H1 (cell line): ENCODE measurements around the gene GREB1. TPM values are rescaled to one million over a fixed set of nuclear protein-coding genes. Genes with fewer than 3 reads are reported as not detected.

Experiments used
- CTCF ChIA-PET: fragments of 300-600 bp; sonication (Branson Sonifier 250); formaldehyde crosslinking; loops from one replicate; lab custom pipeline; 2021; ENCODE audit not compliant: partially characterized antibody; lab: Charles Lee
- POLR2A ChIA-PET: fragments of 300-600 bp; sonication (Branson Sonifier 250); formaldehyde crosslinking; loops from one replicate; lab custom pipeline; 2021; ENCODE audit warnings: inconsistent platforms; ENCODE audit not compliant: partially characterized antibody; lab: Charles Lee
- DNase-seq, 2 experiments: peaks; one replicate each; pipeline versions ENCODE4 v3.0.0 to v3.0.0-alpha.2; 2010 to 2022; ENCODE audit warnings: low spot score in 2 of 2, low read depth in 1 of 2, mixed read lengths in 1 of 2
- FAIRE-seq: peaks from 2 replicates; lab custom pipeline; 2011; peaks lifted over from hg19 to GRCh38; lab: Jason Lieb, UNC
- H2AFZ ChIP-seq: 2 replicates; pipeline ENCODE4 v1.8.1; 2012; ENCODE audit warnings: low read length, inconsistent platforms
- H2AK5ac ChIP-seq: 2 replicates; pipeline ENCODE4 v1.6.1; 2013; ENCODE audit warnings: low read depth, low read length
- H2BK120ac ChIP-seq: replicated peaks from 2 replicates; pipeline ENCODE3; 2013; ENCODE audit warnings: low read depth, low read length, inconsistent platforms
- H2BK12ac ChIP-seq: 2 replicates; pipeline ENCODE4 v1.6.1; 2013; ENCODE audit warnings: low read depth, low read length
- H2BK15ac ChIP-seq: 2 replicates; pipeline ENCODE4 v1.6.1; 2013; ENCODE audit warnings: low read length
- H2BK20ac ChIP-seq: 2 replicates; pipeline ENCODE4 v1.6.1; 2013; ENCODE audit warnings: low read length
- H2BK5ac ChIP-seq: 2 replicates; pipeline ENCODE4 v1.6.1; 2013; ENCODE audit warnings: low read depth, low read length
- H3K14ac ChIP-seq: 2 replicates; pipeline ENCODE4 v1.6.1; 2013; ENCODE audit warnings: inconsistent platforms; ENCODE audit not compliant: insufficient read length
- H3K18ac ChIP-seq: 2 replicates; pipeline ENCODE4 v1.6.1; 2013; ENCODE audit warnings: low read length; ENCODE audit errors: extremely low read depth
- H3K23ac ChIP-seq: 2 replicates; pipeline ENCODE4 v1.6.1; 2013; ENCODE audit warnings: inconsistent platforms; ENCODE audit not compliant: insufficient read length
- H3K23me2 ChIP-seq: 2 replicates; pipeline ENCODE4 v1.6.1; 2013; ENCODE audit warnings: low read depth, low read length
- H3K27ac ChIP-seq: 2 replicates; pipeline ENCODE4 v1.6.1; 2011; ENCODE audit warnings: low read depth, low read length, inconsistent platforms
- H3K27me3 ChIP-seq, 4 experiments: replicated peaks in 1 of 4; 1 replicate in 1 of 4; 2 replicates in 3 of 4; pipeline versions ENCODE4 v1.6.1 to v1.8.1; 2011 to 2013; ENCODE audit warnings: low read length in 3 of 4, mild to moderate bottlenecking in 3 of 4, inconsistent platforms in 2 of 4, mixed read lengths in 2 of 4, moderate library complexity in 1 of 4; ENCODE audit not compliant: control insufficient read depth in 3 of 4, insufficient read depth in 3 of 4; ENCODE audit errors: extremely low read depth in 1 of 4
- H3K36me3 ChIP-seq, 4 experiments: 2 replicates each; pipeline versions ENCODE4 v1.6.1 to v1.8.1; 2011 to 2013; ENCODE audit warnings: mild to moderate bottlenecking in 4 of 4, low read length in 3 of 4, moderate library complexity in 2 of 4, control low read depth in 1 of 4, inconsistent platforms in 1 of 4; ENCODE audit not compliant: insufficient read depth in 4 of 4, control insufficient read depth in 2 of 4
- H3K4ac ChIP-seq: replicated peaks from 2 replicates; pipeline ENCODE3; 2013; ENCODE audit warnings: low read length, low read depth, mixed read lengths, inconsistent platforms; ENCODE audit not compliant: insufficient read length
- H3K4me1 ChIP-seq, 4 experiments: replicated peaks in 1 of 4; 1 replicate in 1 of 4; 2 replicates in 3 of 4; pipeline versions ENCODE4 v1.6.1 to v1.8.1; 2011 to 2013; ENCODE audit warnings: low read length in 3 of 4, inconsistent platforms in 2 of 4, mixed read lengths in 1 of 4; ENCODE audit not compliant: insufficient read depth in 4 of 4, control insufficient read depth in 3 of 4
- H3K4me2 ChIP-seq, 2 experiments: 2 replicates each; pipeline versions ENCODE4 v1.6.1 to v1.8.1; 2011 to 2013; ENCODE audit warnings: low read depth in 2 of 2, low read length in 2 of 2, control low read depth in 1 of 2, inconsistent platforms in 1 of 2, mild to moderate bottlenecking in 1 of 2; ENCODE audit not compliant: insufficient read depth in 1 of 2
- H3K4me3 ChIP-seq, 4 experiments: fragments of 200-600, 300-600 bp in 1 of 4; sonication (generic), shearing (Covaris generic), sonication (Bioruptor Twin) in 1 of 4; 2 replicates each; pipeline versions ENCODE4 v1.5.1 to v1.8.1; 2011 to 2016; ENCODE audit warnings: low read length in 4 of 4, low read depth in 3 of 4, control low read depth in 2 of 4, inconsistent platforms in 2 of 4, mild to moderate bottlenecking in 2 of 4, mixed read lengths in 1 of 4, moderate library complexity in 1 of 4; ENCODE audit not compliant: insufficient read depth in 2 of 4; ENCODE audit errors: extremely low read depth in 1 of 4
- H3K56ac ChIP-seq: replicated peaks from 2 replicates; pipeline ENCODE3; 2013; ENCODE audit warnings: low read depth, mild to moderate bottlenecking, mixed read lengths, low read length, inconsistent platforms; ENCODE audit not compliant: insufficient read length
- H3K79me1 ChIP-seq: 2 replicates; pipeline ENCODE4 v1.6.1; 2013; ENCODE audit warnings: low read depth, low read length, control low read depth
- H3K79me2 ChIP-seq, 2 experiments: 2 replicates each; pipeline versions ENCODE4 v1.6.1 to v1.8.1; 2012 to 2013; ENCODE audit warnings: low read length in 2 of 2, mild to moderate bottlenecking in 2 of 2, inconsistent platforms in 1 of 2; ENCODE audit not compliant: insufficient read depth in 2 of 2, control insufficient read depth in 1 of 2
- H3K9ac ChIP-seq, 4 experiments: replicated peaks in 1 of 4; 1 replicate in 1 of 4; 2 replicates in 3 of 4; pipeline versions ENCODE4 v1.6.1 to v1.8.1; 2011 to 2013; ENCODE audit warnings: low read depth in 3 of 4, low read length in 3 of 4, control low read depth in 2 of 4, mild to moderate bottlenecking in 2 of 4, moderate library complexity in 2 of 4, inconsistent platforms in 1 of 4; ENCODE audit errors: extremely low read depth in 1 of 4
- H3K9me3 ChIP-seq, 2 experiments: 2 replicates each; pipeline versions ENCODE4 v1.6.1 to v1.8.1; 2012 to 2013; ENCODE audit warnings: mild to moderate bottlenecking in 2 of 2, moderate library complexity in 2 of 2, control low read depth in 1 of 2, inconsistent platforms in 1 of 2, low read depth in 1 of 2, low read length in 1 of 2, mixed read lengths in 1 of 2; ENCODE audit not compliant: insufficient read depth in 2 of 2
- H4K20me1 ChIP-seq, 2 experiments: replicated peaks in 1 of 2; 2 replicates each; pipeline versions ENCODE3 to v1.8.1; 2011 to 2013; ENCODE audit warnings: inconsistent platforms in 2 of 2, low read length in 2 of 2, mild to moderate bottlenecking in 1 of 2; ENCODE audit not compliant: insufficient read depth in 2 of 2, control insufficient read depth in 1 of 2
- H4K5ac ChIP-seq: 2 replicates; pipeline ENCODE4 v1.6.1; 2013; ENCODE audit warnings: low read length, low read depth, mixed read lengths, inconsistent platforms; ENCODE audit not compliant: insufficient read length
- H4K8ac ChIP-seq: 2 replicates; pipeline ENCODE4 v1.8.0; 2013; ENCODE audit warnings: mild to moderate bottlenecking, moderate library complexity, low read length, inconsistent platforms; ENCODE audit not compliant: insufficient read depth; ENCODE audit errors: extremely low read depth
- H4K91ac ChIP-seq: replicated peaks from 2 replicates; pipeline ENCODE3; 2013; ENCODE audit warnings: low read length, mixed read lengths, inconsistent platforms; ENCODE audit not compliant: insufficient read length
- ATF3 ChIP-seq: IDR thresholded peaks from 2 replicates; pipeline ENCODE4 v1.6.1; 2011; ENCODE audit warnings: low read depth, mild to moderate bottlenecking, low read length; ENCODE audit not compliant: insufficient read depth
- BACH1 ChIP-seq: IDR thresholded peaks from 2 replicates; pipeline ENCODE4 v1.6.1; 2012; ENCODE audit warnings: low read length, improper control_type of control experiment
- BRCA1 ChIP-seq: IDR thresholded peaks from 2 replicates; pipeline ENCODE4 v1.6.1; 2012; ENCODE audit warnings: low read depth, low read length, improper control_type of control experiment
- E2F6 ChIP-seq: IDR thresholded peaks from 2 replicates; pipeline ENCODE4 v1.6.1; 2012; ENCODE audit warnings: inconsistent platforms
- EGR1 ChIP-seq: IDR thresholded peaks from 2 replicates; pipeline ENCODE4 v1.6.1; 2011; ENCODE audit warnings: low read depth, low read length, borderline replicate concordance
- NANOG ChIP-seq: IDR thresholded peaks from 2 replicates; pipeline ENCODE4 v1.6.1; 2011; ENCODE audit warnings: low read length, low read depth, mild to moderate bottlenecking, inconsistent platforms; ENCODE audit not compliant: insufficient read depth, poor library complexity, severe bottlenecking
- POLR2AphosphoS5 ChIP-seq: IDR thresholded peaks from 2 replicates; pipeline ENCODE4 v1.6.1; 2011; ENCODE audit warnings: low read depth, low read length
- RNF2 ChIP-seq: fragments of 200-900, 300-1000 bp; sonication (generic); IDR thresholded peaks from 2 replicates; pipeline ENCODE4 v1.7.1; 2016; ENCODE audit warnings: borderline replicate concordance, low read depth, mild to moderate bottlenecking, antibody characterized with exemption, low read length; ENCODE audit not compliant: poor library complexity, severe bottlenecking; ENCODE audit errors: missing control alignments
- RXRA ChIP-seq: IDR thresholded peaks from 2 replicates; pipeline ENCODE4 v1.6.1; 2011; ENCODE audit warnings: low read depth, mild to moderate bottlenecking, low read length, moderate library complexity; ENCODE audit not compliant: insufficient read depth
- SIX5 ChIP-seq: IDR thresholded peaks from 2 replicates; pipeline ENCODE4 v1.6.1; 2011; ENCODE audit warnings: mild to moderate bottlenecking, low read depth, low read length
- SP1 ChIP-seq: IDR thresholded peaks from 2 replicates; pipeline ENCODE4 v1.6.1; 2011; ENCODE audit warnings: low read depth, low read length
- SUZ12 ChIP-seq: fragments of 200-600 bp; sonication (generic); IDR thresholded peaks from 2 replicates; pipeline ENCODE4 v1.6.1; 2012; ENCODE audit warnings: mild to moderate bottlenecking, inconsistent platforms, low read length, moderate library complexity, mixed read lengths
- TCF12 ChIP-seq: IDR thresholded peaks from 2 replicates; pipeline ENCODE4 v1.6.1; 2011; ENCODE audit warnings: low read depth, mild to moderate bottlenecking, low read length
- ZNF274 ChIP-seq: IDR thresholded peaks from 2 replicates; pipeline ENCODE4 v1.7.0; 2012; ENCODE audit warnings: low read length, borderline replicate concordance; ENCODE audit errors: extremely low read depth
- WGBS, 2 experiments: shearing (Covaris generic) in 1 of 2; methylation state at CpG; one replicate each; pipeline versions ENCODE4 v1.1.6 to v1.1.7; 2013 to 2015; ENCODE audit warnings: low lambda C conversion rate in 2 of 2, mixed read lengths in 2 of 2, inconsistent platforms in 1 of 2, low coverage in 1 of 2, missing lambda C conversion rate in 1 of 2; ENCODE audit not compliant: insufficient replicate concordance in 2 of 2, insufficient coverage in 1 of 2, insufficient read length in 1 of 2; ENCODE audit errors: extremely low coverage in 1 of 2, missing lambda C conversion rate in 1 of 2; 5-methylcytosine and 5-hydroxymethylcytosine counted together
- polyA plus RNA-seq, 7 experiments: library from polyadenylated mRNA; depleted of rRNA in 3 of 7; stranded (reverse) in 5 of 7; unstranded in 2 of 7; fragments of >200 nt in 5 of 7; fragments of 200-250 nt in 2 of 7; gene quantifications; 1 replicate in 5 of 7; 2 replicates in 1 of 7; 4 replicates in 1 of 7; pipeline versions ENCODE4 v1.2.1 to v1.2.3, GENCODE V29; 2011 to 2013; ENCODE audit warnings: missing spikeins in 2 of 7, mixed read lengths in 2 of 7
- total RNA-seq: library from RNA; stranded (reverse); fragmentation: NEBNext Ultra II Directional; extraction: Animal tissue kit (Norgen Biotek cat#: 25700); gene quantifications from 2 replicates; pipeline ENCODE4 v1.2.1, GENCODE V29; 2021

The GREB1 gene
- total and polyA plus RNA-seq, 2 of the 8 experiments (the other 6 are each of a cell fraction or from before 2014, with no cell fraction given): 7.9 to 43.4 TPM

- H3K4ac ChIP-seq: no peak overlapping the region
- H3K9me3 ChIP-seq: no peaks in the 10 kb centered on the region
- H3K79me2 ChIP-seq: no peaks in the 10 kb centered on the region
- H3K18ac ChIP-seq: no peak overlapping the region
- H3K4me1 ChIP-seq: peaks cover 3 to 8% (median 6%) of the 10 kb centered on the region in 4 experiments; a peak in 5 of 7 replicates
- H3K23ac ChIP-seq: no peak overlapping the region
- FAIRE-seq (no peak), DNase-seq (no peak)
- no peak overlapping the region for H4K8ac ChIP-seq
- H3K56ac ChIP-seq: no peak overlapping the region
- ChIA-PET POLR2A (no interaction called here), CTCF (interaction anchor here (0.7 to 8.1 kb wide), 23 partner anchors 8 to 206 kb away, joined by 3 to 91 read pairs (median 6); partner anchors contain the start of gene NTSR2)
- no peaks in the 10 kb centered on the region for H4K20me1 ChIP-seq
- H3K4me2 ChIP-seq: no peak overlapping the region
- H4K91ac ChIP-seq: no peak overlapping the region
- H2BK120ac ChIP-seq: no peak overlapping the region
- H3K14ac ChIP-seq: no peak overlapping the region
- H3K36me3 ChIP-seq: no peaks in the 10 kb centered on the region
- no peak overlapping the region for H2BK5ac ChIP-seq
- H3K23me2 ChIP-seq: no peaks in the 10 kb centered on the region
- no peak overlapping the region for H2AK5ac ChIP-seq
- H3K4me3 ChIP-seq: no peak overlapping the region
- H2BK20ac ChIP-seq: no peak overlapping the region
- H2BK12ac ChIP-seq: no peak overlapping the region
- no peak overlapping the region for H3K9ac ChIP-seq
- WGBS, 2 experiments: 90% methylated on average over 8 of the region's 8 CpGs; no CpG with 5 or more reads in 1 of the 2 experiments
- H3K79me1 ChIP-seq: no peaks in the 10 kb centered on the region
- H2BK15ac ChIP-seq: no peak overlapping the region
- no peak overlapping the region for H2AFZ ChIP-seq
- no peak overlapping the region for H3K27ac ChIP-seq
- H3K27me3 ChIP-seq: peaks cover 0 to under 1% (median 0%) of the 10 kb centered on the region in 4 experiments; a peak in 1 of 7 replicates
- no peak overlapping the region for H4K5ac ChIP-seq
- TF ChIP-seq TCF12: no peak
- no peak for TF ChIP-seq EGR1
- TF ChIP-seq BRCA1: no peak
- TF ChIP-seq NANOG: no peak
- TF ChIP-seq SUZ12: no peak
- no peak for TF ChIP-seq ZNF274
- no peak for TF ChIP-seq SP1
- no peak for TF ChIP-seq POLR2AphosphoS5
- no peak for TF ChIP-seq RNF2
- TF ChIP-seq BACH1: no peak
- TF ChIP-seq ATF3: no peak
- TF ChIP-seq SIX5: no peak
- no peak for TF ChIP-seq RXRA
- TF ChIP-seq E2F6: no peak
These were observed 148.7 kb downstream of the GREB1 start for GRCh38 chr2:11682590-11682915.
